Motor neuron (in vitro differentiated cells): ENCODE data around the gene CNPY4. TPM values are rescaled to one million over a fixed set of nuclear protein-coding genes. Genes with fewer than 3 reads are reported as not detected.
A peak's percentile ranks its signal among the peaks of the same experiment; 100 is the strongest.

Source experiments
- ATAC-seq, 8 experiments: fragments of 200-7000 bp; cut with Tn5 transposase; replicated peaks in 6 of 8; 2 replicates each; pipeline ENCODE4 v1.8.0; 2021; ENCODE audit warnings: mild to moderate bottlenecking in 8 of 8, moderate library complexity in 8 of 8
- H3K27ac ChIP-seq, 2 donors: fragments of 250-450 bp; sonication (Bioruptor Pico); 2 replicates each; pipeline ENCODE4 v1.9.0; 2021; ENCODE audit warnings: antibody characterized with exemption in 2 of 2, mild to moderate bottlenecking in 2 of 2, moderate library complexity in 1 of 2
- H3K4me1 ChIP-seq, 2 donors: fragments of 250-450 bp; sonication (Bioruptor Pico); replicated peaks in 1 of 2; 2 replicates each; pipeline ENCODE4 v1.6.1; 2021; ENCODE audit warnings: antibody characterized with exemption in 2 of 2, mild to moderate bottlenecking in 2 of 2, moderate library complexity in 1 of 2
- H3K4me3 ChIP-seq, 5 donors: fragments of 250-450 bp; sonication (Bioruptor Pico); 2 replicates each; pipeline ENCODE4 v1.9.0; 2021; ENCODE audit warnings: antibody characterized with exemption in 5 of 5, mild to moderate bottlenecking in 5 of 5, moderate library complexity in 4 of 5
- WGBS, 10 experiments: fragments of 450-650 bp; shearing (Covaris generic); methylation state at CpG; one replicate each; pipeline ENCODE4 v1.0.0; 2022; 5-methylcytosine and 5-hydroxymethylcytosine counted together
- in situ Hi-C, 9 experiments: fragments of 400-800 bp; cut with MboI; loops; one replicate each; pipeline ENCODE4 v1.15.0; 2021; ENCODE audit warnings: low sequenced_read_pairs in 9 of 9, low pct_unique_long_range_greater_than_20kb in 2 of 9; ENCODE audit not compliant: unreplicated experiment in 9 of 9
- total RNA-seq, 8 experiments: library from RNA; unstranded; fragments of 300-600 nt; gene quantifications; 2 replicates each; pipeline versions ENCODE4 v1.2.3 to v1.2.4, GENCODE V29; 2022

Gene CNPY4
- total RNA-seq = 10 to 100 TPM; 11.3 to 46.0 (median 16.2) TPM

GRCh38 chr7:100119072-100119969 lies at the start of gene CNPY4, which contains the start of gene TAF6:
TSS of gene CNPY4 (plus strand) at chr7:100119634. CDS start at chr7:100119745, 111 bp downstream.
TSS of gene TAF6 (minus strand) at chr7:100119358. CDS start at chr7:100114209, 5,149 bp downstream.
- 0 to 7% (median 2%) methylated on average over 1 to 22 of the region's 49 CpGs; no CpG with 5 or more reads in 2 of the 10 experiments for WGBS, 10 experiments
- in situ Hi-C loops = no loop called here
- Histone ChIP-seq H3K4me3 (peak within 1 kb of the TSS; percentile 81 to 89 (median 88)), H3K4me1 (peaks cover 4 to 9% of the 10 kb centered on the region in 2 donors), H3K27ac (peak within 1 kb of the TSS; percentile 98)
- peak; percentile 83 to 90 (median 86) for ATAC-seq

- ATAC-seq = no peak
- in situ Hi-C loops = no loop called here
- no peak overlapping the region for H3K4me3 ChIP-seq
These were observed 49.4 kb upstream of the CNPY4 start for GRCh38 chr7:100069991-100070390.

GRCh38 chr7:100071018-100071723 lies 48.3 kb upstream of the CNPY4 start:
- H3K4me1 ChIP-seq = no peaks in the 10 kb centered on the region
- H3K4me3 ChIP-seq = no peak overlapping the region
- WGBS, 10 experiments = 92 to 100% (median 99%) methylated on average over 1 to 10 of the region's 11 CpGs; no CpG with 5 or more reads in 1 of the 10 experiments
- no peak overlapping the region for H3K27ac ChIP-seq
- in situ Hi-C loops = no loop called here
- no peak for ATAC-seq

More at GRCh38 chr7:100069991-100070390, 49.4 kb upstream of the CNPY4 start:
- Histone ChIP-seq H3K27ac (no peak overlapping the region), H3K4me1 (no peaks in the 10 kb centered on the region)
- 80 to 100% (median 93%) methylated on average over 1 to 5 of the region's 5 CpGs; no CpG with 5 or more reads in 6 of the 10 experiments for WGBS, 10 experiments

DNA sequence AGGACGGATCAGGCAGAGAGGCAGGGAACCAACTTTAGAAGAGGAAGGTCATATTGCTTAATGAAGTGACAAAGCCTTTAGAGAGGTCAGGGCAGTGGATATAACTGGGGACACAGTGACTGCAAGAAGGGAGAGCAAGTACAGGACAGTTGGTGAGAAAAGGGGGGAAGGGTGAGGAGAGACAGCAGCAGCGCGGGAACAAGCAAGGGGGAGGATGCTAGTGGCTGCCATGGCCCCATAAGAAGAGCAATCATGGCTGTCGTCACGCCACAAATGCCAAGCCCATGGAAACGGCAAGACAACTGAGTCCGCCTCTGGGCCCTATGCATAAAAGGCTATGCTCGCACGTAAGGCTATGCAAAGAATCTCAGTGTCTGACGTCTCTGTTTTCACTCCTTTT lies 47.0 kb upstream of the CNPY4 start:
- 91 to 100% (median 95%) methylated on average over 4 to 9 of the region's 10 CpGs for WGBS, 10 experiments
- Histone ChIP-seq H3K4me3 (no peak overlapping the region), H3K4me1 (no peaks in the 10 kb centered on the region), H3K27ac (no peak overlapping the region)
- in situ Hi-C loops = no loop called here
- ATAC-seq = no peak

- H3K4me3 ChIP-seq = no peak overlapping the region
- no peak for ATAC-seq
- in situ Hi-C loops = no loop called here
- H3K4me1 ChIP-seq = peaks cover 0 to under 1% of the 10 kb centered on the region in 2 donors
- 82 to 100% (median 98%) methylated on average over 1 to 7 of the region's 7 CpGs; no CpG with 5 or more reads in 2 of the 10 experiments for WGBS, 10 experiments
- H3K27ac ChIP-seq = no peak overlapping the region
These were observed 44.6 kb upstream of the CNPY4 start for GRCh38 chr7:100074841-100075240.

GRCh38 chr7:100075418-100075817 lies 44.0 kb upstream of the CNPY4 start:
- Histone ChIP-seq H3K27ac (no peak overlapping the region), H3K4me1 (peaks cover 5 to 6% of the 10 kb centered on the region in 2 donors), H3K4me3 (no peak overlapping the region)
- WGBS, 10 experiments = 96 to 100% (median 100%) methylated on average over 1 to 6 of the region's 6 CpGs; no CpG with 5 or more reads in 2 of the 10 experiments
- ATAC-seq = no peak
- in situ Hi-C loops = no loop called here

DNA sequence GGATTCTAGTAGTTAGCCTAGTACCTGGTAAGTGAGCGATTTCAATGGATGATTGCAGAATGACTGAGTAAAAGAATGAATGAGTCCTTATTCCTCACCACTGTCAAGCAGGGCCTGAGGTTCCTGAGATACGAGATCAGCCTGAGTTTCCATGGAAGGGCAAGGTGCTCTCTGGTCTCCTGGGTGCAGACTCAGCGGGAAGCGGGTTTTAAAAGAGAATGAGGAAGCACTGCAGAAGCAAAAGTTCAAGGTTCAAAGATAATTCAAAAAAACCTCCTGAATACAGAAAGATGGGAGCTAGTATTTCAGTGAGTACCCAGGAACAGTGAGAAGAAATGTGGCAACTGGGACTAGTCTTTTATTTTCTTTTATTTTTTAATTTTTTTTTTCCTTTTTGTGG lies 42.2 kb upstream of the CNPY4 start:
- H3K4me3 ChIP-seq = no peak overlapping the region
- peaks cover 6 to 8% of the 10 kb centered on the region in 2 donors for H3K4me1 ChIP-seq
- WGBS, 10 experiments = 80 to 100% (median 97%) methylated on average over 1 to 4 of the region's 4 CpGs; no CpG with 5 or more reads in 2 of the 10 experiments
- ATAC-seq = no peak
- no peak overlapping the region for H3K27ac ChIP-seq
- in situ Hi-C loops = no loop called here

GRCh38 chr7:100079024-100079560 lies 40.3 kb upstream of the CNPY4 start:
- H3K4me1 ChIP-seq = peaks cover 8 to 12% of the 10 kb centered on the region in 2 donors
- no peak overlapping the region for H3K27ac ChIP-seq
- 67 to 100% (median 94%) methylated on average over 1 to 6 of the region's 7 CpGs; no CpG with 5 or more reads in 1 of the 10 experiments for WGBS, 10 experiments
- in situ Hi-C loops = no loop called here
- no peak overlapping the region for H3K4me3 ChIP-seq
- no peak for ATAC-seq

DNA sequence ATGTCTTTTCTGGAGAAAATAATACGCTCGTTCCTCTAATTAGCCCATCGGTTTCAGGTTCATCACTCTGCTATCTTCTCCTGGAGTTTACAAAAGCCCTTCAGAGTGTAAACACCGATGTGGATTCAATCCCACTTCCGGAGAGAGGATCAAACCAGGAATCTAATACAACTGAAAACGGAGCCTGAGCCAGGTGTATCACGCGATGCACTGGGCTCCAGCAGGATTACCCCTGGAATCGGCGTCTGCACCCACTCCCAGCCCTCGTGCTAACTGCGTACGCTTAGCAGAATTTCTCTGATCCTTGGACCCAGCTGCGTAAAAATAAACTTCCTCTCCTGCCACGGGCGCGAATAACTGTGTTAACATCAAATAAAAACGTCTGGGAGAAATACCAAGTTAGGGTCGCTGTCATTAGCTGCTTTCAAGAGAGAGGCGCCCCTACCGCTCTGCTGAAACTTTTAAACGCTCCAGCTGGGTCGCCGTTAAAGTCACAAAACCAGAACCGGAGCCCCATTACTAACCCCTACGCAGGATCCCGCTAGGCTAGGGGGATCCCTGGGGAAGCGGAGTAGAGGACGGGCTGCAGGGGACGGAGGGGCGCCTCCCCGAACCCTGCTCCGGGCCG lies 38.4 kb upstream of the CNPY4 start:
- Histone ChIP-seq H3K4me1 (peaks cover 8 to 12% of the 10 kb centered on the region in 2 donors), H3K27ac (peak overlapping the region; percentile 97 to 98), H3K4me3 (peak overlapping the region; percentile 81 to 95 (median 92))
- WGBS, 10 experiments = 0 to 13% (median 3%) methylated on average over 3 to 24 of the region's 34 CpGs; no CpG with 5 or more reads in 1 of the 10 experiments
- in situ Hi-C loops = no loop called here
- peak in 3 of 8 experiments; percentile 5 to 16 (median 11) for ATAC-seq

DNA sequence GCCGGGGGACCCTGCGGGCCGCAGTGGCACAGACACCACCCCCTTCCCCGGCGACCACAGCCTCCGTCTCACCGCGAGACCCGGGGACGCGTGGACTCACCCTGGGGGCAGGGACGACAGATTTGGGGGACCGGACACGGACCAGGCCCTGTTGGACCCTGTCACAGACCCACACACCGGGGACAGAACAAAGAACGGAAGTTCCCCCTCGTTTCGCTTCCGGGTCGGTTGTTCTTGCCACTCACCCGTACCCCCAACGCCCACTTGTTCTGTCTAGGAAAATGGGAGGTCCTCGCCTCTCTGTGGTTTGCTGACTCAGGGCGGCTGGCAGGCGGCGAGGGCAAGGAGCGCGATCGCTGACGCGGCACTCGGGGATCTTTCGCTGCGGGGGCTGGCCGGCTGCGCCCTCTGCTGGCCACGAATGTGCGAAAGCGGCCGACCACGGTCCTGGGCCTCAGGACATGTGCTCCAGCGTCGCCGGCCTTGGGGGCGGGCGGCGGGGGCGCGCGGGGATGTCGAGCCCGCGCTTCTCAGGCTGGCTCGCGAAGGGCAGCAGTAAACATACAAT lies 37.8 kb upstream of the CNPY4 start, which contains the start of gene ZNF3:
Gene ZNF3 (minus strand): TSS at position 189 of the 568 bp plus-strand sequence. CDS start 4,366 bp downstream, outside the sequence.
- peaks cover 8 to 12% of the 10 kb centered on the region in 2 donors for H3K4me1 ChIP-seq
- peak within 1 kb of the TSS; percentile 81 to 95 (median 92) for H3K4me3 ChIP-seq
- peak within 1 kb of the TSS; percentile 97 to 98 for H3K27ac ChIP-seq
- in situ Hi-C loops = no loop called here
- ATAC-seq = peak; percentile 58 to 84 (median 82)
- 0% methylated on average over 4 to 15 of the region's 55 CpGs; no CpG with 5 or more reads in 8 of the 10 experiments for WGBS, 10 experiments

DNA sequence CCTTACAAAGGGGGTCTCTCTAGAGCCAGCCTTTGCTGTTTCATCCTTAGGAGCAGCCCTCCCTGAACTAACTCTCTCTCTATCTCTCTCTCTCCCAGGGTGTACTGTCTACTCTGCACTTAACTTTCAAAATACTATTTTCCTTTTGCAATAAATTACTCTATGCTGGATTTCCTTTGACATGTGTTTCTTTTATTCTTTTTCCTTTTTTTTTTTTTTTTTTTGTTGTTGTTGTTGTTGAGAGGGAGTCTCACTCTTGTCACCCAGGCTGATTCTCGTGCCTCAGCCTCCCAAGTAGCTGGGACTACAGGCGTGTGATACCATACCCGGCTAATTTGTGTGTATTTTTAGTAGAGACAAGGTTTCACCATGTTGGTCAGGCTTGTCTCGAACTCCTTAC lies 36.5 kb upstream of the CNPY4 start:
- H3K4me1 ChIP-seq = peaks cover 8 to 14% of the 10 kb centered on the region in 2 donors
- peak overlapping the region in 4 of 5 donors; percentile 81 to 95 (median 90) for H3K4me3 ChIP-seq
- H3K27ac ChIP-seq = peak overlapping the region; percentile 49 to 91
- in situ Hi-C loops = no loop called here
- peak in 2 of 8 experiments; percentile 5 to 8 for ATAC-seq
- 36 to 86% (median 61%) methylated on average over 3 to 4 of the region's 4 CpGs; no CpG with 5 or more reads in 2 of the 10 experiments for WGBS, 10 experiments

GRCh38 chr7:100085515-100085914 lies 33.9 kb upstream of the CNPY4 start:
- ATAC-seq = no peak
- in situ Hi-C loops = no loop called here
- no peak overlapping the region for H3K4me3 ChIP-seq
- peaks cover 10 to 18% of the 10 kb centered on the region in 2 donors for H3K4me1 ChIP-seq
- H3K27ac ChIP-seq = no peak overlapping the region
- 56 to 100% (median 86%) methylated on average over 1 to 3 of the region's 3 CpGs; no CpG with 5 or more reads in 3 of the 10 experiments for WGBS, 10 experiments
